GM21360 (cell line): ENCODE measurements around the gene TAC3.
"Not testable (repeated sequence)": the region's sequence is repeated elsewhere in the genome, so short reads cannot be mapped to it uniquely, and the experiment has no call there.

Source experiments
- ATAC-seq: cut with Tn5 transposase; IDR thresholded peaks from one replicate; pipeline ENCODE4 v1.9.1; 2021; ENCODE audit warnings: mild to moderate bottlenecking, moderate library complexity; ENCODE audit not compliant: unreplicated experiment

The TAC3 gene

GRCh38 chr12:57039016-57039798 lies 22.9 kb upstream of the TAC3 start:
- ATAC-seq = no peak

DNA sequence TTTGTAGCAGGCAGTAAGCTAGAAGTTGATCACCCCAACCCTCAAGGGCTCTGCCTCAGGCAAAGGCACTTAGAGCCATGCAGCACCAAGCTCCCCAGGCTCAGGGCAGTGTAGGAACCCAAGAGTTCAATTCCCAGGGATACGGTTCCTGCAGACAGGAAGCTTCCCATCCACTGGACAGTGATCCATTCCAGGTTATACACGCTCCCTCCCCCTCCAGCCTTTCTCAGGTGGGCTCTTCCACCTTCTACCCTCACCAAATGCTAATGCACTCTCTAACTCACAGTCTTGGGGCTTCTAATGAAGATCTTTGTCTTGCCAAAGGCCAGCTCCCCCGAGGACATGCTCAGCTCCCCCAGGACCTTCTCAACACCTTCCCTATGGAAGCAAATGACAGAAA lies 20.9 kb upstream of the TAC3 start:
- ATAC-seq = no peak

DNA sequence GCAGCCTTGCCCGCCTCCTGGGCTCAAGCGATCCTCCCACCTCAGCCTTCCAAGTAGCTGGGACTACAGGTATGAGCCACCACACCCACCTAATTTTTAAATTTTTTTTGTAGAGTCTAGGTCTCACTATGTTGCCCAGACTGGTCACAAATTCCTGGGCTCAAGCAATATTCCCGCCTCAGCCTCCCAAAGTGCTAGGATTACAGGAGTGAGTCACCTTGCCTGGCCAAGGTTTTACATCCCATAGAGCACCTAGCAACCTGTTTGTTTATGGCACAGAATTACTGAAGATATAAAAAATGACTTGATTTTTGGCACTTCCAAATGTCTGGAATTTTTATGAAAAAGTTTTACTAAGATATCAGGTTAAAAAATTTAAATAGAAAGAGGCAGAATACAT lies 17.1 kb upstream of the TAC3 start:
- ATAC-seq = no peak

DNA sequence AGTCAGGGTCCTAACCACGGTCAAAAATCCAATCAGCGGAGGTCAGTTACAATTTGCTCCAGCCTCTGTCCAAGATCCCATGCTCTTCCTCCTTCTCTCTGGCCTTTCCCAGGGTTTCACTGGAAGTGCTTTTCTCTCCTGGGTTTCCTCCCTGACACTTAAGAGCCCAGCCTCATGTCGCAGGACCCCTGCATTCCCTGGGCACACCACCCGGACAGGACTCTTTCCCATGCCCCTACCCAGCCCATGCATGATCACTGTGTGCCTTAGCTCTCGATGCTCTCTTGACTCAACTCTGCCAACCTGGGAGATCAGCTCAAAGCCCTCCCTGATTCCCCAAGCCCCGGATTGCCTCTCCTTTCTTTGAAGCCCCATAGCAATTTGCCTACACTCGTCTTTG lies 15.5 kb upstream of the TAC3 start:
- no peak for ATAC-seq

DNA sequence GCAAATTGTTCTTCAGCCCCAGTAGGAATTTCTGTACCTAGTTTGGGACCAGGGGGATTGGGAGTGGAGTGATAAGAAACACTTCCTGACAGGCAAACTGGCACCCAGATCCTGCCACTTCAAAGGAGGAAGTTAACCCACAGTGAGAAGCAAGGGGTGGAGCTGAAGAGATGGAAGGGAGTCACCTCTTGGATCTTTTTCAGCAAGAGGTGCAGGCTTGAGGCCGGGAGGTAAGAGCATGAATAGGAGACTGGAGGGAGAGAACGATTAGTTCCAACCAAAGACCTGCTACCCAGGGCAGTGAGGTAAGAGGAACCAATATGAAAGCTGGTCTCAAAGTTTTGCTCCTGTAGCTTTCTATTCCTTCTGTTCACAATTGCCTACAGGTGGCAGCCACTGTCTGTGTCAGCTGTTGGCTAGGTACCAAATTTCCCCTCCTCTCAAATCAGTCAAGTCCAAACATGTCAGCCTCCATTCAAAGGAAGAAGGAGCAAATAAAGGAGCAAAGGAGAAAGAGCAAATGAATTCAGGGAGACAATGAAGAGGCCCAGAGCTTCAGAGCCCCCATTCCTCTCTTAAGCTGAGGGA lies 14.9 kb upstream of the TAC3 start:
- no peak for ATAC-seq

- ATAC-seq = no peak
Measured at GRCh38 chr12:57029457-57029856, 13.1 kb upstream of the TAC3 start.

DNA sequence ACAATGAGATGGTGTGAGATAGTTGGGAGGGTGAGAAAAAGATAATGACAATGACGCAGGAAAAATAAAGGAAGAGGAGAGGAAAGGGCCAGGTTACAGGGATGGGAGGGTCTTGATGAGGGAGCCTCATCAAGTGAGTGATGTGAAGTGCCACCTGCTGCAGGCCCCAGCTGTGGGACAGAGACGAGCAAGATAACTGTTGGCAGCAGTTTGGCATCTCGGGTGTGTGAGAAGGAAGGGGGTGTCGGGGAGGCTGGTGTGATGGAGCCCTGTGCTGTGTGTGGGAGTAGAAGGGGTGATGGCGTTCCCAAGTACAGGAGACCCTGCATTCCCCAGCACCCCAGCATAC lies 11.4 kb upstream of the TAC3 start:
- no peak for ATAC-seq

- ATAC-seq = no peak
Measured at GRCh38 chr12:57027011-57027804, 10.9 kb upstream of the TAC3 start.

DNA sequence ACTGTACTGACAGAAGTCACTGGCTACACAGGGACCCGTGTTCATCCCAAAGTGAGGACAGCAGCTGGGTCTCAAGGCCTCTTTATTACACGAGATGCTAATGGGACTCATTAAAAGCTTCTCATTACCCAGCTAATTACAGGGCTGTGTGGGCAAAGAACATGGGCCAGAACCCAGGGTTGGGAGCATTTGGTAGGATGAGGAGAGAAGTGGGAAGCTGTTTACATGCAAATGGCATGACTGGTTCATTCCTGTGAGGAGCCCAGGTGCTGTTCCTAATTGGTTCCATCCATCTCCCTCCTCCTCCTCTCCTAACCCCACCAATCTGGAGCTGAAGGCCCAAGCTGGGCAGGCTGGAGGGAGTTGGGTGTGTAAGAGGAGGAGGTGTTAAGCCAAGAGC lies 8.9 kb upstream of the TAC3 start:
- ATAC-seq = no peak

DNA sequence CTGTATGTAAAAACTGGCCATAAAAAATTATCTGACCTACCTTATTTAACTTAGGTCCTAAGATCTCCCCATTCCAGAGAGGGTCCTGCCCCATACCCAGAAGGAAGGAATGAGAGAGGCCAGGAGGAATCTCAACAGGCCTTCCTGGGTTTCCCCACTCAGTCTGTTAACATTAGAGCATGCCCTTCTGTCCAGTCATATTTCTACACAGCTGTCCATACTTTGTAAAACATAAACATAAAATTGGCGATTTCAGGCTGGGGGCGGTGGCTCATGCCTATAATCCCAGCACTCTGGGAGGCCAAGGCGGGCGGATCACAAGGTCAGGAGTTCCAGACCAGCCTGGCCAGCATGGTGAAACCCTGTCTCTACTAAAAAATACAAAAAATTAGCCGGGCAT lies 6.0 kb upstream of the TAC3 start:
- not testable (repeated sequence) for ATAC-seq

DNA sequence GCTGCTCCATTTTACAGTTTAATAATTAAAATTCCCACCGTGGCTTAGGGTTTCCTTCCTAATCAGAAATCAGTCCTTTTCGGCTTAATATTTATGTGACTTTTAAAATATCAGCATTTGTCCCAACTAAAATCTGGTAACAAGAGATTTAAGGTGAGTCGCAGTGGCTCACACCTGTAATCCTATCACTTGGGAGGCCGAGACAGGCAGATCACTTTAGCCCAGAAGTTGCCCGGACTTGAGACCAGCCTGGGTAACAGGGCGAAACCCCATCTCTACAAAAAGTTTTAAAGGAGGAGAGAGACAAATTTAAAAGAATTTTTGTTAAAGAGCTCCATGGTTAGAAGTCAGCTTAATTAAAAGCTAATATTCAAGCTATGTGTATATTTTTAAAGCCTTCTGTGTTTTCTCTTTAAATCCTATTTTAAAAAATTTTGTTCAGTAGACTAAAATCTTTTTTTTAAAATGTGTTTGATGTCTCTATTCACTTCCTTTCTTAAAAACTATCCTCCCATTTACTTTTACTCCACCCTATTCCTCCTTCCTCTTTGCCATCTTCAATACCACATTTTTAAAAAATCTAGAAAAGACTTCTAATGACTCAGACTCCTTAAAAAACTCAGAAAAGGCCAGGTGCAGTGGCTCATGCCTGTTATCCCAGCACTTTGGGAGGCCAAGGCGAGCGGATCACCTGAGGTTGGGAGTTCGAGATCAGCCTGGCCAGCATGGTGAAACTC lies 3.8 kb upstream of the TAC3 start:
- ATAC-seq = no peak

DNA sequence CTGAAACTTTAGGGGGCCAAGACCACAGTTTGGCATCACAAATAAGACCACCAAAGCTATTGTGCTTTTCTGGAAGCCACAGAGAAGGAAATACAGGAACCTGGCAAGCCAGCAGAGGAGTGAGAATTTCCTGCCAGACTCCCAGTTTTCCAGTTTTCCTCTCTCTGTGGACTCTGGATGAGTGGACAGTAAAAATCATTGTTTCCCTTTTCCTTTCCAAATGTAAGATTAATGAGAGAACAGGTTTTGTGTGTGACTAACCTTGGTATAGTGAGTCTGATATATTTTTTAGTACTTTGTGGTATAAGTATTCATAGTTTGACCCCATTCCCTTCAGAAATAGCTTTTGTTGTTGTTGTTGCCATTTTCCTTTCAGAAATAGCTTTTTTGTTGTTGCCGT lies 2.6 kb upstream of the TAC3 start:
- ATAC-seq = no peak

DNA sequence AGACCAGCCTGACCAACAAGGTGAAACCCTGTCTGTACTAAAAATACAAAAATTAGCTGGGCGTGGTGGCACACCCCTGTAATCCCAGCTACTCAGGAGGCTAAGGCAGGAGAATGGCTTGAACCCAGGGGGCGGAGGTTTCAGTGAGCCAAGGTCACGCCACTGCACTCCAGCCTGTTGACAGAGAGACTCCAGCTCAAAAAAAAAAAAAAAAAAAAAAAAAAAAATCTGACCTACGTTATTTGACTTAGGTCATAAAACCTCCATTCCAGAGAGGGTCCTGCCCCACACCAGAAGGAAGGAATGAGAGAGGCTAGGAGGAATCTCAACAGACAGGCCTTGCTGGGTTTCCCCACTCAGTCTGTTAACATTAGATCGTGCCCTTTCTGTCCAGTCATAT lies 2.0 kb upstream of the TAC3 start:
- not testable (repeated sequence) for ATAC-seq

GRCh38 chr12:57012600-57013465 lies 3.5 kb downstream of the TAC3 start:
- no peak for ATAC-seq

DNA sequence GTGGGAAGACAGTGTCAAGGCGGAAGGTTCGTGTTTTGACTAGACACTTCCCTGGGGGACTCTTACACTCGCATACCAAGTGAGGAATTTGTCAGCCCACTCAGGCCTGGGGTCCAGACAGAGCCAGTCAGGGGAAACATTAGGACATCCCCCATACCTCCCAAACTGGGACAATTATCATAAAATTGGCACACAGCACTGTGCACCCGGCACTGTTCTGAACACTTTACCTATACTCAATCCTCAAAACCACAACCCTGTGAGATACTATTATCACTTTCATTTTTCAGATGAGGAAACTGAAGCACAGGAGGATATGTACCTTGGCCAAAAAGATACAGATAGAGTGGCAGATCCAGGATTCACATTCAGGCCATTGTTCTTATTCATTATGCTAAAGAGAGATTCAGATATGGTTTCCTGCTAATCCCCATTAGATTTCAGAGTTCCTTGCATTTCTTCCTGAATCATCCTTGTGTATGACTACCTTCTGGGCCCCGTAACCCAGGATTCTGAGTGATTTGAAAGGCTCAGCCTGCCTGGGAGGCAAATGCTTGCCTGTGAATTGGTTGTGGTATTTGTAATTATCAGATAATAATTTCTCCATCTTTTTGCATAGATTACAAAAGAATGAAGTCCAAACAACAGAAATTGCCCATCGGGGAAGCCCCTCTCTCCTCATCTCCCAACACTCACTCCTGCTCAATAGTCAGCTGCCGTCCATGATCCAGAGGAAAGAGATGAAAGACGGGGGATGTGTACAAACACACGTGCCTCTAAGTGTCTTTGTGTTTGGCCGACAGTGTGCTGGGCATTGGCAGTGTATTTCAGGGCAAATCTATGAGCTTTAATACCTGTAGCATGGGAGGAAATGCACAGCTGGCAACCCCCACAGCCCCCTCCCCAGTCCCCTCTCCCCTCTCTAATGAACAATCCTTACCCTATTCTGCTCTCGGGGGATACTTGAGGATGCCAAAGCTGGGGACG lies 4.6 kb downstream of the TAC3 start:
- ATAC-seq = no peak

DNA sequence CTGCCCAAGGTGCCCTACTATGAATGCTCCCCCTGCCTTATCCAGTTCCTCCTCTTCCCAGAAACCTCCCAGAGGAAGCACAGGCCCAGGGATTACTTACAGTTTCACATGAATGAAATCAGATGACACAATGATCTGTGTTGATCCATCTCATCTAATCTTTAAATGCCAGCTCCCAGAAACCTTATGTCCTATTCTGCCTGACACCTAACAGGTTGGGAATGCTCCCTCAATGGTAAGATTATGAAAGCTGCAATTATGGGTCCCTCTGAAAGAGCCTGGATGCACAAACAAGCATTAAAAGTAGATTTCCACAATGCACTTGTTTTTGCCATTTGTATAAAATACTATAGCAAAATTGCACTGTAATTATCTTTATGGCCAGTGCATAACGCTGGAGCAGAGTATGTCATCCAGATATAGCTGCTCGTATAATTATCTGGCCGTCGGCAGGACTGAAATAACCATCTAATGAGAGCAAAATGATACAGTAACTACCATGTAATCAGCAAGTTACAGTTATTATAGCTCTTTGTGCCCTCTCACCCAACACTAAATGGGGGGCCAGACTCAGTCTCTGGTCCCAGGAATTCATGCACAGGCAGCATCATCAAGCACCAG lies 5.6 kb downstream of the TAC3 start:
- ATAC-seq = no peak

DNA sequence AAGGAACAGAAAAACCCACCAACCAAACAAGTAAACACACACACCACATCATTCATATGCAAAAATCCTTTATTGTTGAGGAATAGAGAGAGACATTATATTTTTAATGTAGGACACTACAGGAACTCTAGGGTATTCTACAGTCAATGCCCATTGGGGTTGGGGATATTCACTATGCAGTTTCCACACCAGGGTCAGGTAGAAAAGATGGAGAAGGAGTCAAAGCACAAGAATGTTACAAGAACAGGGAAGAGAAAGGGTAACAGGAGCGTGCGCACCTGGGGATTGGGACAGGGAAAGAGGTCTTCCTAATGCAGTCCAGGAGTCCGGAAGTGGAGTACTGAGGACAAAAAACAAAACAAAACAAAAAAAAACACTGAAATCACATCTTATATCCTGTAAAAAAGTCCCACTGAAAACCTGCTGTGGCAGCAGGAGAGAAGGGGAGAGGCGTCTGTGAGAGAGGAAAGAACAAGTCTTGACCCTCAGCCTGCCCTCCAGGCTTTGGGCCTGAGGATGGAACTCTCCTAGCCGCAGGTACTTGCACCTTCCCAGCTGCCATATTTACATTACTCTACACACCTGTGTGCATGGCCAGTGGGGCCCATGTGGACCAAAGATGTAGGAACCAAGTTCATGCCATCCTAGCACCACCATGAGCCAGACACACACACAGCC lies 6.2 kb downstream of the TAC3 start:
- no peak for ATAC-seq

DNA sequence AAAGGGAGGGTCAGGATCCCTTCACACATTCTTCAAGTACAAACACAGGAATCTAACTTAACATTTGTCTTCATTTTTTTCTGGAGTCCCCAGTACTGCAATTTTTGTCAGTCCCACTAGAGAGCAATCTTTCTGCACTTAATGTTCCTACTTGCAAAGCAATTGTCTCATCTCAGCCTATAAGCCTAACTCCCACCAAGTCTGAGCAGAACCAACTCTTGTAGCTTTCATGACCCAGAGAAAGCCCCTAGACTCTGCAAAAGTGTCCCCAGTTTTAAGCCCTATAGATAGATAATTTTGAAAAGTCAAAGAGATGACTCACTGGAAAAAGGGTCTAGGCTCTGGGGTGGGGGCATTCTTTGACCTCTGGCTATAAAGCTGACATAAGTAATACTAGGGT lies 8.2 kb downstream of the TAC3 start:
- ATAC-seq = no peak
